GM18507 (cell line): ENCODE results near the gene MAPK8.

Source experiments
- DNase-seq: peaks from one replicate; pipeline ENCODE4 v3.0.0; 2011; ENCODE audit warnings: low read depth; ENCODE audit not compliant: insufficient read length; ENCODE audit errors: extremely low spot score
- FAIRE-seq: peaks from 2 replicates; lab custom pipeline; 2011; peaks lifted over from hg19 to GRCh38; lab: Jason Lieb, UNC

MAPK8 gene

DNA sequence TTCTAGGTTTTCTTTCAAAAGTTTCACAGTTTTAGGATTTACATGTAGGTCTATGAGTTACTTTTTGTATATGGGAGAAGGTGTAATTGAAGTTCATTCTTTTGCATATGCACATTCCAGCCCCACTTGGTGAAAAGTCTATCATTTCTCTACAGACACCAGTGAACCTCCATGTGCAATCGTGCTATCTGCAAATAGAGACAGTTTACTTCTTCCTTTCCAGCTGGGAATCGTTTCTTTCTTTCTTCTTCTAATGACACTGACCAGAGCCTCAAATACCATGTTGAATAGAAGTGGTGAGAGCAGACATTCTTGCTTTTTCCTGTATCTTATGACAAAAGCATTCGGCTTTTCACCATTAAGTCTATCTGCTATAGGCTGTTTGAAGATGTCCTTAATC is 175.7 kb downstream of the MAPK8 start:
- DNase-seq (no peak), FAIRE-seq (no peak)

DNA sequence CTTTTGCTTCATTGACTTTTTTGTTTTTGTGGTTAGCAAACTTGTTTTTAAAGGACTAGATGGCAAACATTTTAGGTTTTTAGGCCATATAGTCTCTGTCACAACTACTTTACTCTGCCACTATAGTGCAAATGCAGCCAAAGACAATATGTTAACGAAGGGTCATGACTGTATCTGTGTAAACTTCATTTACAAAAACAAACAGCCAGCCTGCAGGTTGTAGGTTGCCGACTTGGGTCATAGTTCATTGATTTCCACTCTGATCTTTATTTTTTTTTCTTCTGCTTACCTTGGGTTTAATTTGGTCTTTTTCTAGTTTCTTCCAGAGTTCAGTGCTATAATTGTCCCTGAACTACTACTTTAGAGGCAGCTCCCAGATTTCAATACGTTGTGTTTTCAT is 178.4 kb downstream of the MAPK8 start:
- FAIRE-seq (peak; percentile 33), DNase-seq (no peak)

DNA sequence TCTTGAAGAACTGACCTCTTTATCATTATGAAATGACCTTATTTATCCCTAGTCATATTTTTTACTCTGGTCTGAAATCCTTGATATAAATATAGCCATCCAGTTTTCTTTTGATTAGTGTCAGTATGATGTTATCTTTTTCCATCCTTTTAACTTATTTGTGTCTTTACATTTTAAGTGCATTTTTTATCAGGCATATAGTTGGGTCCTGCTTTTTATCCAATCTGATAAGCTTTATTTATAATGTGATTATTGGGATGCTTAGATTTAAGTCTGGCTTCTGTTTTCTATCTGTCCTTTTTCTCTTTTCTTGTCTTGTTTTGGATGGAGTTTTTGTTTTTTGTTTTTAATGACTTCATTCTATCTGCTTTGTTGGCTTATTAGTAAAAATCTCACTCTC is 179.2 kb downstream of the MAPK8 start:
- FAIRE-seq (peak; percentile 12), DNase-seq (no peak)

GRCh38 chr10:48487244-48487643 is 180.8 kb downstream of the MAPK8 start:
- FAIRE-seq (no peak), DNase-seq (no peak)
